A549 (cell line): ENCODE data around the gene ZNF607. TPM values are rescaled to one million over a fixed set of nuclear protein-coding genes. Genes with fewer than 3 reads are reported as not detected.
A peak's percentile ranks its signal among the peaks of the same experiment; 100 is the strongest.
"Not testable (repeated sequence)": the region's sequence is repeated elsewhere in the genome, so short reads cannot be mapped to it uniquely, and the experiment has no call there.

Source experiments
- ATAC-seq, 2 experiments: fragments of 200-7000 bp in 1 of 2; fragments of >200 bp in 1 of 2; cut with Nextera tagmentation in 1 of 2; cut with Tn5 transposase in 1 of 2; 3 replicates each; pipeline versions ENCODE4 v1.8.0 to v1.9.1; 2018 to 2020; ENCODE audit warnings: mild to moderate bottlenecking in 1 of 2, moderate library complexity in 1 of 2
- CTCF ChIA-PET: fragments of 300-600 bp; sonication (Branson Sonifier 250); formaldehyde crosslinking; extraction: SDS; loops from one replicate; lab custom pipeline; 2021; ENCODE audit warnings: antibody characterized with exemption, inconsistent platforms; lab: Yijun Ruan, JAX
- POLR2A ChIA-PET: fragments of 350-600 bp; formaldehyde crosslinking; extraction: SDS; loops from one replicate; lab custom pipeline; 2021; ENCODE audit warnings: antibody characterized with exemption, inconsistent platforms; lab: Yijun Ruan, JAX
- DNase-seq, 2 experiments: peaks; one replicate each; pipeline versions ENCODE4 v3.0.0 to v3.0.0-alpha.2; 2011 to 2016; ENCODE audit warnings: low read depth in 1 of 2, low spot score in 1 of 2
- FAIRE-seq: peaks from 2 replicates; lab custom pipeline; 2011; peaks lifted over from hg19 to GRCh38; lab: Jason Lieb, UNC
- H3K27ac ChIP-seq, 2 experiments: fragments of >200 bp; sonication (Bioruptor Twin); formaldehyde crosslinking; 3 replicates each; pipeline ENCODE4 v1.5.1; 2016 to 2017
- H3K4me1 ChIP-seq: fragments of >200 bp; sonication (Bioruptor Twin); formaldehyde crosslinking; 3 replicates; pipeline ENCODE4 v1.6.1; 2016
- H3K4me2 ChIP-seq: fragments of >200 bp; sonication (Bioruptor Twin); formaldehyde crosslinking; 3 replicates; pipeline ENCODE4 v1.6.1; 2016
- H3K4me3 ChIP-seq: fragments of >200 bp; sonication (Bioruptor Twin); formaldehyde crosslinking; 3 replicates; pipeline ENCODE4 v1.5.1; 2016
- H3K9me3 ChIP-seq: fragments of >200 bp; sonication (Bioruptor Twin); formaldehyde crosslinking; 3 replicates; pipeline ENCODE4 v1.6.1; 2016
- FOSL2 ChIP-seq, 2 experiments: fragments of 450-650 bp in 1 of 2; fragments of >200 bp in 1 of 2; sonication (Bioruptor Twin) in 1 of 2; formaldehyde crosslinking; IDR thresholded peaks; 2 replicates each; pipeline versions ENCODE4 v1.5.0 to v1.6.1; 2016 to 2020; ENCODE audit warnings: mild to moderate bottlenecking in 1 of 2, moderate library complexity in 1 of 2
- GATA3 ChIP-seq: IDR thresholded peaks from 2 replicates; pipeline ENCODE4 v1.6.1; 2012; ENCODE audit warnings: borderline replicate concordance
- HDAC2 ChIP-seq: fragments of 200-600 bp; sonication (generic); IDR thresholded peaks from 2 replicates; pipeline ENCODE4 v1.6.1; 2016
- HEYL ChIP-seq: fragments of 250-450 bp; sonication (Bioruptor Pico); IDR thresholded peaks from 2 replicates; pipeline ENCODE4 v1.8.0; 2021; ENCODE audit warnings: mild to moderate bottlenecking, moderate library complexity
- JUN ChIP-seq, 2 experiments: fragments of >200 bp; sonication (Bioruptor Twin); formaldehyde crosslinking; IDR thresholded peaks; 2 replicates in 1 of 2; 3 replicates in 1 of 2; pipeline ENCODE4 v1.6.1; 2016 to 2017
- JUNB ChIP-seq: fragments of >200 bp; sonication (Bioruptor Twin); formaldehyde crosslinking; IDR thresholded peaks from 2 replicates; pipeline ENCODE4 v1.6.1; 2016
- MYC ChIP-seq: IDR thresholded peaks from 2 replicates; pipeline ENCODE4 v1.6.1; 2012; ENCODE audit warnings: mild to moderate bottlenecking, inconsistent platforms, low read length, improper control_type of control experiment, borderline replicate concordance
- NR3C1 ChIP-seq: fragments of >200 bp; sonication (Bioruptor Twin); formaldehyde crosslinking; IDR thresholded peaks from 3 replicates; pipeline ENCODE4 v1.6.1; 2017
- RAD21 ChIP-seq, 2 experiments: fragments of >200 bp in 1 of 2; sonication (Bioruptor Twin) in 1 of 2; formaldehyde crosslinking in 1 of 2; IDR thresholded peaks in 1 of 2; conservative IDR thresholded peaks in 1 of 2; 2 replicates in 1 of 2; 3 replicates in 1 of 2; pipeline ENCODE4 v1.6.1; 2012 to 2018; ENCODE audit warnings: inconsistent platforms in 1 of 2
- ZNF302 ChIP-seq: fragments of 250-450 bp; sonication (Bioruptor Pico); IDR thresholded peaks from 2 replicates; pipeline ENCODE4 v1.9.0; 2021; ENCODE audit warnings: inconsistent platforms, mild to moderate bottlenecking, moderate library complexity
- WGBS: methylation state at CpG from one replicate; pipeline ENCODE4 v1.1.6; 2017; ENCODE audit errors: missing lambda C conversion rate; 5-methylcytosine and 5-hydroxymethylcytosine counted together
- polyA plus RNA-seq, 4 experiments: library from polyadenylated mRNA; depleted of rRNA in 3 of 4; stranded (reverse); fragments of >200 nt; fragmentation: RNase III in 1 of 4; extraction: RNeasy Plus Mini Kit Qiagen cat#74134 plus additional on column Dnase treatment in 1 of 4; gene quantifications; 2 replicates in 3 of 4; 3 replicates in 1 of 4; pipeline ENCODE4 v1.2.3, GENCODE V29; 2011 to 2017
- TF ChIP-seq, protein P1 (sequence below): fragments of >200 bp; sonication (Bioruptor Twin); formaldehyde crosslinking; IDR thresholded peaks from 3 replicates; pipeline ENCODE4 v1.6.1; 2016
- TF ChIP-seq, protein P2 (sequence below): fragments of 200-600 bp; sonication (generic); IDR thresholded peaks from 2 replicates; pipeline ENCODE4 v1.6.1; 2016; ENCODE audit warnings: antibody characterized with exemption, mild to moderate bottlenecking, moderate library complexity
- TF ChIP-seq, protein P3 (sequence below): fragments of 250-450 bp; sonication (Bioruptor Pico); IDR thresholded peaks from 2 replicates; pipeline ENCODE4 v1.5.0; 2021; ENCODE audit warnings: mild to moderate bottlenecking, moderate library complexity, borderline replicate concordance

ZNF607 gene
- polyA plus RNA-seq, 2 of the 4 experiments (the other 2 are of a cell fraction), result 5.8 to 5.9 TPM

DNA sequence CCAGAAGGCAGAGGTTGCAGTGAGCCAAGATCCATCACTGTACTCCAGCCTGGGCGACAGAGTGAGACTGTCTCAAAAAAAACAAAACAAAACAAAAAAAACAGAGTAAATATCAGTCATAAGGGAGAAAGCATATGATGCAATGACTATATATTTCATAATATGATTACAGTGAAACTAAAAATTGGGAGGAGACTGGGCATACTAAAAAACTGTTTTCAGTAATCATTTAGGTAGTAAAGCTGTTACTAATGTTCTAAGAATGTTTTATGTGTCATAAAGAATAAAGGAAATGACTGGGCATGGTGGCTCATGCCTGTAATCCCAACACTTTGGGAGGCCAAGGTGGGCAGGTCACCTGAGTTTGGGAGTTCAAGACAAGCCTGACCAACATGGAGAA is 43.9 kb upstream of the ZNF607 start:
- ChIA-PET POLR2A (no interaction called here), CTCF (interaction anchor here (0.7 kb wide), 1 partner anchor 412 kb away, joined by 3 read pairs; no protein-coding TSS in a partner anchor)
- 85% methylated on average over 1 of the region's 1 CpG for WGBS
- ATAC-seq (no peak), DNase-seq (no peak), FAIRE-seq (peak; percentile 54)
- Histone ChIP-seq H3K4me1 (no peaks in the 10 kb centered on the region), H3K27ac (no peak overlapping the region), H3K9me3 (peaks cover 58% of the 10 kb centered on the region), H3K4me2 (no peak overlapping the region)
- TF ChIP-seq JUNB (no peak), FOSL2 (IDR thresholded peaks at IDR 0.05) (no peak), FOSL2 (CRISPR knock-in tag; IDR thresholded peaks at IDR 0.05) (0 out of 2 replicates have a peak, but pooled peaks have one; percentile 7), MYC (no peak), NR3C1 (no peak)
- TF ChIP-seq, protein P1, sequence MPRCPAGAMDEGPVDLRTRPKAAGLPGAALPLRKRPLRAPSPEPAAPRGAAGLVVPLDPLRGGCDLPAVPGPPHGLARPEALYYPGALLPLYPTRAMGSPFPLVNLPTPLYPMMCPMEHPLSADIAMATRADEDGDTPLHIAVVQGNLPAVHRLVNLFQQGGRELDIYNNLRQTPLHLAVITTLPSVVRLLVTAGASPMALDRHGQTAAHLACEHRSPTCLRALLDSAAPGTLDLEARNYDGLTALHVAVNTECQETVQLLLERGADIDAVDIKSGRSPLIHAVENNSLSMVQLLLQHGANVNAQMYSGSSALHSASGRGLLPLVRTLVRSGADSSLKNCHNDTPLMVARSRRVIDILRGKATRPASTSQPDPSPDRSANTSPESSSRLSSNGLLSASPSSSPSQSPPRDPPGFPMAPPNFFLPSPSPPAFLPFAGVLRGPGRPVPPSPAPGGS, result no peak
- TF ChIP-seq, all 56 proteins: peak for 1
- no peak overlapping the region for H3K4me3 ChIP-seq

DNA sequence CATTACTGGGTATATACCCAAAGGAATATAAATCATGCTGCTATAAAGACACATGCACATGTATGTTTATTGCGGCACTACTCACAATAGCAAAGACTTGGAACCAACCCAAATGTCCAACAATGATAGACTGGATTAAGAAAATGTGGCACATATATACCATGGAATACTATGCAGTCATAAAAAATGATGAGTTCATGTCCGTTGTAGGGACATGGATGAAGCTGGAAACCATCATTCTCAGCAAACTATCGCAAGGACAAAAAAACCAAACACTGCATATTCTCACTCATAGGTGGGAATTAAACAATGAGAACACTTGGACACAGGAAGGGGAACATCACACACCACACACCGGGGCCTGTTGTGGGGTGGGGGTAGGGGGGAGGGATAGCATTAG is 38.1 kb upstream of the ZNF607 start:
- 86% methylated on average over 4 of the region's 4 CpGs for WGBS
- H3K27ac ChIP-seq, H3K4me2 ChIP-seq, CTCF ChIA-PET, DNase-seq, H3K4me3 ChIP-seq, FAIRE-seq, ATAC-seq, POLR2A ChIA-PET, H3K4me1 ChIP-seq: not testable (repeated sequence)
- peaks cover 55% of the 10 kb centered on the region for H3K9me3 ChIP-seq

DNA sequence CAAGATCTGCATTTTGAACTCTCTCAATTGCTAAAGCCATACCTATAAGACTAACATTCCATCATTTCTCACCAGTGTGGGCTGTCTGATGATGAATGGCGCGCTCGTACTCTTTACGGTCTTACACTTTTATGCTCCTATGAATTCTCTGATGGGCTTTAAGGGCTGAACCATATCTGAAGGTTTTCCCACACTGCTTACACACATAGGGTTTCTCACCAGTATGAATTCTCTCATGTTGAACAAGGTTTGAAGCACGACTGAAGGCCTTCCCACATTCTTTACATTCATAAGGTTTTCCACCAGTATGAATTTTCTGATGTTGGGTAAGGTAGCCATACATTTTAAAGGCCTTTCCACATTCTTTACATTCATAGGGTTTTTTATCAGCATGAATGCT is 18.8 kb upstream of the ZNF607 start:
- H3K27ac ChIP-seq, result no peak overlapping the region
- WGBS, result 58% methylated on average over 5 of the region's 5 CpGs
- CTCF ChIA-PET, result no interaction called here
- ATAC-seq (no peak), FAIRE-seq (no peak), DNase-seq (peak in 1 of 2 experiments; percentile 50)
- no peak overlapping the region for H3K4me2 ChIP-seq
- peaks cover 100% of the 10 kb centered on the region for H3K9me3 ChIP-seq
- POLR2A ChIA-PET, result no interaction called here
- no peaks in the 10 kb centered on the region for H3K4me1 ChIP-seq
- TF ChIP-seq JUN (IDR thresholded peaks at IDR 0.05) (no peak), RAD21 (conservative IDR thresholded peaks at IDR 0.05 in 1 of 2, IDR thresholded peaks at IDR 0.05 in 1 of 2) (no peak), GATA3 (peak; percentile 27; the same call in 1 of the 2 replicates)
- TF ChIP-seq, all 56 proteins: peak for 1
- H3K4me3 ChIP-seq, result no peak overlapping the region

DNA sequence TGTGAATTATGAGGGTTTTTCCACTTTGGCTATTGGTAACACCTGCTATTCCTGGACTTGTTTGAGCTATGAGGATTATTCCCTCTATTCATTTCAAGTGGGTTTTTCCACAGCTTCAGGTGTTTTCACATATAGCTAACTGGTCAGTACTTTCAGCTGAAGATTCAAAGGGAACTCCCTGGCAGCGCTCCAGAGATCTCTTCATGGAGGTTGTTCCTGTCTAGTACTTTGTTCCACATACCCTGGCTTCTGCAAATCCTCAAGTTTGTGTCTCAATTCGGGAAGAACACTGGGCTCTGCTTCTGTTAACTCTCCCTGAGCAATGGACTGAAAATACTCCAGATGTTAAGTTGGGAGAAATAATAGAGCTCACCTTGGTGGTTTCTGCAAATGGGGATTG is 5.6 kb upstream of the ZNF607 start:
- DNase-seq, result no peak
- Histone ChIP-seq H3K9me3 (peaks cover 80% of the 10 kb centered on the region), H3K4me1 (no peaks in the 10 kb centered on the region), H3K4me2 (no peak overlapping the region), H3K4me3 (no peak overlapping the region), H3K27ac (no peak overlapping the region)
- FAIRE-seq, result no peak
- TF ChIP-seq, protein P2, sequence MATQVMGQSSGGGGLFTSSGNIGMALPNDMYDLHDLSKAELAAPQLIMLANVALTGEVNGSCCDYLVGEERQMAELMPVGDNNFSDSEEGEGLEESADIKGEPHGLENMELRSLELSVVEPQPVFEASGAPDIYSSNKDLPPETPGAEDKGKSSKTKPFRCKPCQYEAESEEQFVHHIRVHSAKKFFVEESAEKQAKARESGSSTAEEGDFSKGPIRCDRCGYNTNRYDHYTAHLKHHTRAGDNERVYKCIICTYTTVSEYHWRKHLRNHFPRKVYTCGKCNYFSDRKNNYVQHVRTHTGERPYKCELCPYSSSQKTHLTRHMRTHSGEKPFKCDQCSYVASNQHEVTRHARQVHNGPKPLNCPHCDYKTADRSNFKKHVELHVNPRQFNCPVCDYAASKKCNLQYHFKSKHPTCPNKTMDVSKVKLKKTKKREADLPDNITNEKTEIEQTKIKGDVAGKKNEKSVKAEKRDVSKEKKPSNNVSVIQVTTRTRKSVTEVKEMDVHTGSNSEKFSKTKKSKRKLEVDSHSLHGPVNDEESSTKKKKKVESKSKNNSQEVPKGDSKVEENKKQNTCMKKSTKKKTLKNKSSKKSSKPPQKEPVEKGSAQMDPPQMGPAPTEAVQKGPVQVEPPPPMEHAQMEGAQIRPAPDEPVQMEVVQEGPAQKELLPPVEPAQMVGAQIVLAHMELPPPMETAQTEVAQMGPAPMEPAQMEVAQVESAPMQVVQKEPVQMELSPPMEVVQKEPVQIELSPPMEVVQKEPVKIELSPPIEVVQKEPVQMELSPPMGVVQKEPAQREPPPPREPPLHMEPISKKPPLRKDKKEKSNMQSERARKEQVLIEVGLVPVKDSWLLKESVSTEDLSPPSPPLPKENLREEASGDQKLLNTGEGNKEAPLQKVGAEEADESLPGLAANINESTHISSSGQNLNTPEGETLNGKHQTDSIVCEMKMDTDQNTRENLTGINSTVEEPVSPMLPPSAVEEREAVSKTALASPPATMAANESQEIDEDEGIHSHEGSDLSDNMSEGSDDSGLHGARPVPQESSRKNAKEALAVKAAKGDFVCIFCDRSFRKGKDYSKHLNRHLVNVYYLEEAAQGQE, result no peak
- TF ChIP-seq, protein P3, sequence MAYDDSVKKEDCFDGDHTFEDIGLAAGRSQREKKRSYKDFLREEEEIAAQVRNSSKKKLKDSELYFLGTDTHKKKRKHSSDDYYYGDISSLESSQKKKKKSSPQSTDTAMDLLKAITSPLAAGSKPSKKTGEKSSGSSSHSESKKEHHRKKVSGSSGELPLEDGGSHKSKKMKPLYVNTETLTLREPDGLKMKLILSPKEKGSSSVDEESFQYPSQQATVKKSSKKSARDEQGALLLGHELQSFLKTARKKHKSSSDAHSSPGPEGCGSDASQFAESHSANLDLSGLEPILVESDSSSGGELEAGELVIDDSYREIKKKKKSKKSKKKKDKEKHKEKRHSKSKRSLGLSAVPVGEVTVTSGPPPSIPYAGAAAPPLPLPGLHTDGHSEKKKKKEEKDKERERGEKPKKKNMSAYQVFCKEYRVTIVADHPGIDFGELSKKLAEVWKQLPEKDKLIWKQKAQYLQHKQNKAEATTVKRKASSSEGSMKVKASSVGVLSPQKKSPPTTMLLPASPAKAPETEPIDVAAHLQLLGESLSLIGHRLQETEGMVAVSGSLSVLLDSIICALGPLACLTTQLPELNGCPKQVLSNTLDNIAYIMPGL (CRISPR knock-in tag), result no peak
- TF ChIP-seq NR3C1 (no peak), HDAC2 (no peak), HEYL (CRISPR knock-in tag) (no peak), ZNF302 (CRISPR knock-in tag) (no peak)
- POLR2A ChIA-PET, result no interaction called here
- 23% methylated on average over 2 of the region's 2 CpGs for WGBS
- CTCF ChIA-PET, result interaction anchor here (0.5 to 1.1 kb wide), 5 partner anchors 10 to 1486 kb away, joined by 3 read pairs; no protein-coding TSS in a partner anchor
- no peak for ATAC-seq
